HG03460 (cell line): ENCODE results near the gene CMIP.
A peak's percentile ranks its signal among the peaks of the same experiment; 100 is the strongest.

Experiments used
- ATAC-seq: cut with Tn5 transposase; IDR thresholded peaks from one replicate; pipeline ENCODE4 v1.9.1; 2021; ENCODE audit not compliant: unreplicated experiment

Gene CMIP

GRCh38 chr16:81458827-81459598 is 14.4 kb downstream of the CMIP start:
- ATAC-seq, result no peak

GRCh38 chr16:81460075-81460474 is 15.5 kb downstream of the CMIP start:
- ATAC-seq, result no peak

GRCh38 chr16:81461243-81461642 is 16.6 kb downstream of the CMIP start:
- ATAC-seq, result no peak

- ATAC-seq, result no peak
These were observed 17.2 kb downstream of the CMIP start for GRCh38 chr16:81461766-81462165.

GRCh38 chr16:81462683-81463082 is 18.1 kb downstream of the CMIP start:
- no peak for ATAC-seq

GRCh38 chr16:81463296-81463890 is 18.8 kb downstream of the CMIP start:
- no peak for ATAC-seq

GRCh38 chr16:81464279-81464678 is 19.7 kb downstream of the CMIP start:
- no peak for ATAC-seq

GRCh38 chr16:81465375-81465943 is 20.9 kb downstream of the CMIP start:
- no peak for ATAC-seq

- no peak for ATAC-seq
These were observed 21.9 kb downstream of the CMIP start for GRCh38 chr16:81466356-81466980.

GRCh38 chr16:81467072-81467471 is 22.5 kb downstream of the CMIP start:
- ATAC-seq, result no peak

GRCh38 chr16:81467815-81468214 is 23.2 kb downstream of the CMIP start:
- no peak for ATAC-seq

GRCh38 chr16:81468269-81468902 is 23.8 kb downstream of the CMIP start:
- no peak for ATAC-seq

GRCh38 chr16:81469183-81469677 is 24.6 kb downstream of the CMIP start:
- no peak for ATAC-seq

- peak; percentile 89 for ATAC-seq
These were observed 25.3 kb downstream of the CMIP start for GRCh38 chr16:81469710-81470535.

GRCh38 chr16:81470796-81471636 is 26.4 kb downstream of the CMIP start:
- no peak for ATAC-seq

GRCh38 chr16:81471882-81472281 is 27.3 kb downstream of the CMIP start:
- no peak for ATAC-seq

- no peak for ATAC-seq
These were observed 27.8 kb downstream of the CMIP start for GRCh38 chr16:81472391-81472790.

- ATAC-seq, result no peak
These were observed 28.5 kb downstream of the CMIP start for GRCh38 chr16:81473066-81473488.

GRCh38 chr16:81473558-81473957 is 28.9 kb downstream of the CMIP start:
- no peak for ATAC-seq
